OCI-LY7 (cell line): ENCODE data around the gene IDI1. TPM values are rescaled to one million over a fixed set of nuclear protein-coding genes. Genes with fewer than 3 reads are reported as not detected.

Source experiments
- BruUV-seq: library from RNA; stranded (reverse); fragments of 400-500 nt; replicated peaks from 2 replicates; lab custom pipeline; 2021; lab: Mats Ljungman, UMichigan
- CTCF ChIA-PET: fragments of 300-600 bp; sonication (Branson Sonifier 250); formaldehyde crosslinking; loops from one replicate; lab custom pipeline; 2022; ENCODE audit warnings: antibody characterized with exemption; ENCODE audit not compliant: unreplicated experiment; lab: Charles Lee
- POLR2A ChIA-PET: fragments of 300-600 bp; sonication (Branson Sonifier 250); formaldehyde crosslinking; loops from one replicate; lab custom pipeline; 2022; ENCODE audit warnings: antibody characterized with exemption; lab: Charles Lee
- DNase-seq: peaks from one replicate; pipeline ENCODE4 v3.0.0-alpha.2; 2015; ENCODE audit warnings: low spot score
- H2AFZ ChIP-seq: fragments of 200-600 bp; sonication (generic), shearing (Covaris generic); 2 replicates; pipeline ENCODE4 v1.6.1; 2014; ENCODE audit warnings: mild to moderate bottlenecking, antibody characterized with exemption, low read length, moderate library complexity
- H3K27ac ChIP-seq: fragments of 200-600 bp; sonication (generic); 2 replicates; pipeline ENCODE4 v1.5.1; 2014; ENCODE audit warnings: mixed run types, low read depth, mild to moderate bottlenecking, moderate library complexity, low read length, inconsistent platforms; ENCODE audit not compliant: poor library complexity, severe bottlenecking
- H3K36me3 ChIP-seq: fragments of 200-600 bp; sonication (generic); 2 replicates; pipeline ENCODE4 v1.6.1; 2014; ENCODE audit warnings: mild to moderate bottlenecking, antibody characterized with exemption, low read length, moderate library complexity, mixed read lengths; ENCODE audit not compliant: insufficient read depth
- H3K4me1 ChIP-seq: fragments of 200-600 bp; sonication (generic); 2 replicates; pipeline ENCODE4 v1.5.1; 2014; ENCODE audit warnings: mild to moderate bottlenecking, low read length; ENCODE audit not compliant: insufficient read depth, poor library complexity, severe bottlenecking
- H3K4me2 ChIP-seq: fragments of 200-600 bp; sonication (generic); 2 replicates; pipeline ENCODE4 v1.6.1; 2014; ENCODE audit warnings: mild to moderate bottlenecking, low read length
- H3K4me3 ChIP-seq: fragments of 200-600 bp; sonication (generic); 2 replicates; pipeline ENCODE4 v1.5.1; 2014; ENCODE audit warnings: mild to moderate bottlenecking, low read depth, low read length; ENCODE audit not compliant: poor library complexity, severe bottlenecking
- H3K79me2 ChIP-seq: fragments of 200-600 bp; sonication (generic); 2 replicates; pipeline ENCODE4 v1.6.1; 2016; ENCODE audit warnings: low read depth, mild to moderate bottlenecking, low read length, moderate library complexity, mixed read lengths; ENCODE audit not compliant: insufficient read depth
- H3K9me2 ChIP-seq: fragments of 200-600 bp; sonication (generic); 2 replicates; pipeline ENCODE4 v1.6.1; 2016; ENCODE audit warnings: mild to moderate bottlenecking, low read length, mixed read lengths; ENCODE audit not compliant: insufficient read depth
- H3K9me3 ChIP-seq: fragments of 200-600 bp; sonication (generic); 2 replicates; pipeline ENCODE4 v1.6.1; 2014; ENCODE audit warnings: mild to moderate bottlenecking, mixed run types, low read length, mixed read lengths
- H4K20me1 ChIP-seq: fragments of 200-600 bp; sonication (generic); 2 replicates; pipeline ENCODE4 v1.6.1; 2014; ENCODE audit warnings: mild to moderate bottlenecking, antibody characterized with exemption, low read length, moderate library complexity, mixed read lengths; ENCODE audit not compliant: insufficient read depth
- CTCF ChIP-seq: fragments of 200-600 bp; sonication (generic); conservative IDR thresholded peaks from 2 replicates; pipeline ENCODE4 v1.5.1; 2014; ENCODE audit warnings: mild to moderate bottlenecking, antibody characterized with exemption, low read length, moderate library complexity, mixed read lengths
- EZH2phosphoT487 ChIP-seq: fragments of 200-600 bp; sonication (generic); IDR thresholded peaks from 2 replicates; pipeline ENCODE4 v1.6.1; 2018; ENCODE audit warnings: low read depth, borderline replicate concordance, mild to moderate bottlenecking, mixed run types, antibody characterized with exemption, low read length, moderate library complexity, mixed read lengths
- intact Hi-C: fragments of 100-400 bp; cut with micrococcal nuclease; formaldehyde crosslinking; loops from one replicate; pipeline ENCODE4 v1.10.0; 2022; ENCODE audit not compliant: unreplicated experiment
- total RNA-seq, 2 experiments: library from RNA; depleted of rRNA in 1 of 2; stranded (reverse); fragments of >200 nt in 1 of 2; shearing (Covaris generic) in 1 of 2; gene quantifications; 2 replicates each; pipeline ENCODE4 v1.2.3, GENCODE V29; 2014 to 2022

IDI1 gene
- total RNA-seq, 2 experiments from 2014 or later: 106 to 112 TPM

DNA sequence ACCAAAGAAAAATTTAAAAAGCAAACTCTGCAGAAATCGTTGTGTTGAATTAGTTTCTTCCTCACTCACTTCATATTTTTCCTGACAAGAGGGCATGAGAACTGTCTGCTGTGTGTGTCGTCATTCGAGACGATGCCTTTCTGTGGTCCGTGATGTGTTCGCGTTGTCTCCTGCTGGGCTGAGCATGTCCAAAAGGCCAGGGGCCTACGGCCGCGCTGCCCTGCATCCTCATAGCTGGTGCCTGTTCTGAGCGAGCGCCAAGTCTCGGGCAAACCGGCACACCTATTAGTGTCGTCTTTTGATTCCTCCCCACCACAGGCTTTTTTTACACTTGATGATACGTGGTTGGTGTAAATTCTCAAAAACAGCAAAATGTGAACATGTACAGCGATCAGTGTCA, 34.7 kb upstream of the IDI1 start:
- ChIA-PET CTCF (no interaction called here), POLR2A (no interaction called here)
- TF ChIP-seq CTCF: no peak
- no peak for TF ChIP-seq EZH2phosphoT487

DNA sequence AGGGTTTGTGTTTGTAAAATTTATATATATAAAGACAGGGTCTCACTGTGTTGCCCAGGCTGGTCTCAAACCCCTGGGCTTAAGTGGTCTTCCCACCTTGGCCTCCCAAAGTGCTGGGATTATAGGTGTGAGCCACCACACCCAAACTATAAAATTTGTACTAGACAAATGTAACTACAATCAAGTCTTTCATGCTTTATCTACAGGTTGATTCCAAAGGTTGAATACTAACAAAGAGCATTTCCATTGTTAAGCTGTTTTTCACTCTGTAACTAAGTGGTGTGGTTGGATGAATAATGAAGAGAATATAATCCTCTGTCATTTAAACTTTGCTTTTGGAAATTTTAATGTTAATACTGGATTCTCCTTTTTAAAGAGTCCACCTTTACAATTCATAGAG, 29.7 kb upstream of the IDI1 start:
- no TSS peak for BruUV-seq
- TF ChIP-seq EZH2phosphoT487 (no peak), CTCF (no peak)
- H3K4me3 ChIP-seq: no peak overlapping the region
- H3K9me3 ChIP-seq: no peaks in the 10 kb centered on the region
- CTCF ChIA-PET: no interaction called here
- intact Hi-C loops: no loop called here
- no peaks in the 10 kb centered on the region for H3K9me2 ChIP-seq
- POLR2A ChIA-PET: no interaction called here
- no peak overlapping the region for H2AFZ ChIP-seq
- H3K27ac ChIP-seq: no peak overlapping the region
- H3K4me1 ChIP-seq: no peaks in the 10 kb centered on the region
- no peak for DNase-seq
- no peaks in the 10 kb centered on the region for H4K20me1 ChIP-seq
- H3K79me2 ChIP-seq: no peaks in the 10 kb centered on the region
- peaks cover 62% of the 10 kb centered on the region for H3K36me3 ChIP-seq
- no peak overlapping the region for H3K4me2 ChIP-seq

More for the DNA sequence above, 34.7 kb upstream of the IDI1 start:
- no peaks in the 10 kb centered on the region for H3K9me2 ChIP-seq
- H2AFZ ChIP-seq: no peak overlapping the region
- DNase-seq: no peak
- no peaks in the 10 kb centered on the region for H3K9me3 ChIP-seq
- no peaks in the 10 kb centered on the region for H4K20me1 ChIP-seq
- no TSS peak for BruUV-seq
- H3K36me3 ChIP-seq: peaks cover 87% of the 10 kb centered on the region
- intact Hi-C loops: no loop called here
- no peak overlapping the region for H3K4me2 ChIP-seq
- no peak overlapping the region for H3K4me3 ChIP-seq
- no peaks in the 10 kb centered on the region for H3K79me2 ChIP-seq
- no peak overlapping the region for H3K27ac ChIP-seq
- H3K4me1 ChIP-seq: no peaks in the 10 kb centered on the region

DNA sequence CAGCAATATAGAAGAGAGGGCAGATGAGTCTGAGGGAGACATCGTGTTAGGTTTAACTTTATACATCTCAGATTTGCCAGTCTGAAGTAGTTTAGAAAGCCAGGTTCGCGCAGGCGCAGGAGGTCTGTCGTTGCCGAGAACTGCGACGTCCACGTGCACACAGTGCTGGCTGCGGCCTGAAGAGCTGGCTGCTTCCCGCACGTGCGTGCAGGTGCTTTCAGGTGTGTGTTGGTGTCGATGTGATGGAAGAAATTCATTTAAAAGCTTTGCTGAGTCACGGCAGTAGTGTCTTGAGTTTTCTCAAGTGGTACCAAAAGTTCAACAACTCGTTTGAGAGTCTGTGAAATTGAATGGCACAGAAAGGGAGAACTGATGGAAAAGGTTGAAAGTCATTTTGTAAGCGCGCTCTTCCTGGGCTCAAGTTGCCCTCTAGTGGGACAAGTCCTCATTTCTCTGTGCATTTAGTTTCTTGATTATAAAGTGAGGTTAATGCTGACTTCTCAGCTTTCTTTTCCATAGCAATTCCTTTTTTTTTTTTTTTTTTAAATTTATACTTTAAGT, 25.9 kb upstream of the IDI1 start:
- Histone ChIP-seq H3K27ac (no peak overlapping the region), H3K4me1 (no peaks in the 10 kb centered on the region), H3K79me2 (no peaks in the 10 kb centered on the region), H3K9me3 (no peaks in the 10 kb centered on the region), H3K4me3 (no peak overlapping the region), H3K9me2 (no peaks in the 10 kb centered on the region), H2AFZ (no peak overlapping the region), H3K4me2 (no peak overlapping the region), H3K36me3 (peaks cover 40% of the 10 kb centered on the region), H4K20me1 (no peaks in the 10 kb centered on the region)
- no TSS peak for BruUV-seq
- peak; percentile 12 for DNase-seq
- ChIA-PET POLR2A (interaction anchor here (0.7 kb wide), 2 partner anchors 19 to 744 kb away, joined by 3 to 4 read pairs; no protein-coding TSS in a partner anchor), CTCF (no interaction called here)
- intact Hi-C loops: no loop called here
- TF ChIP-seq EZH2phosphoT487 (no peak), CTCF (peak; percentile 64)
